Cerebellar nuclear complex (tissue), 1 donor: ENCODE data around the gene ACOT6.
"Not testable (repeated sequence)": the region's sequence is repeated elsewhere in the genome, so short reads cannot be mapped to it uniquely, and the experiment has no call there.

Source experiments
- DNase-seq, 2 experiments: peaks; one replicate each; lab custom pipeline; 2025; lab: John Stamatoyannopoulos, UW

Gene ACOT6

DNA sequence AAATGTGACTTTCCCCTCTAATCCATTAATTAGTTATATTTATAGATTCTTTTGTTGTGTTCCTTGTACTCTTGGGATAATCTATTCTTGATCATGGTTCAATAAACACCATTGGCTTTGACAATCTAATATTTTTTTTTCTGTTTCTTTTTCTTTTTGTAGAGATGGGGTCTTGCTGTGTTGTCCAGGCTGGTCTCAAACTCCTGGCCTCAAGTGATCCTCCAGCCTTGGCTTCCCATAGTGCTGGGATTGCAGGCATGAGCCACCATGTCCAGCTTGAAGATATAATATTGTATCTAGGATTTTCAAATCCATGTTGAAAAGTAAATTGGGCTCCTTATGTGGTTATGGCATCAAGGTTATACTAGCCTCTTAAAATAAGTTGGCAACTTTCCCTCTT, 38.7 kb downstream of the ACOT6 start:
- no peak for DNase-seq

DNA sequence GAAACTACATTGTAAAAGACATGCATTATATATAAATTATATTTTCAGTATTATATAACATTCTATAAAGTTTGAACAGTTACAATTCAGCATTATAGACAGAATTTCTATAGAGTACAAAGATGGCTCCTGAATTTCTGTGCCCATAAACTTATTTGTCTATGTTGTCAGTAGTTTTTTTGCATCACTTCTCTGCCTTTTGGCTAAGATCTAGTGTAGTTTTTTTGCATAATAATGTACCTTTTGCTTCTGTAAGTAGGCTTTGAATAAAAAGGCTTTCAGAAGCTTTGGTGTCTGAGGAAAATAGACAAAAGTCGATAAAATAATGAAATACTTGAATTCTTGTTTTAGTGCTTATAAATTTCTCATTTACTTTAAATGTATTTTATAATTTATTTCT, 43.5 kb downstream of the ACOT6 start:
- DNase-seq, result no peak

- not testable (repeated sequence) for DNase-seq
Observed at GRCh38 chr14:73659202-73659601, 46.9 kb downstream of the ACOT6 start.

DNA sequence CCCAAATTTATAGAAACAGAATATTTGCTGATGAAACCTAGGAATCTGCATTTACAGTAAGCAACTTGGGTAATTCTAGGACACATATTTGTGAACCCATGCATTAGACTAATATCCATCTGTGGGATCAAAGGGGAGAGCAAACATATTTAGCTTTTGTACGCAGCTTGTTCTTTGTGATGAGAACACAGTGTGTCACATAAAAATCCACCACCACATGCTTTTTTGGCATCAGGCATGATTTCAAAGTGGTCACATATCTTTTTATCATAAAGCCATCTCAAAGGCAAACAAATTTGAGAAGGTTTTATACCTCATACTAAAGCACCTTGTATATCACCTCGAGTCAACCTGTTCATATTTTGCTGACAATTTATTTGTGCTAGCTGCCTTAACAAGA, 48.2 kb downstream of the ACOT6 start:
- no peak for DNase-seq

DNA sequence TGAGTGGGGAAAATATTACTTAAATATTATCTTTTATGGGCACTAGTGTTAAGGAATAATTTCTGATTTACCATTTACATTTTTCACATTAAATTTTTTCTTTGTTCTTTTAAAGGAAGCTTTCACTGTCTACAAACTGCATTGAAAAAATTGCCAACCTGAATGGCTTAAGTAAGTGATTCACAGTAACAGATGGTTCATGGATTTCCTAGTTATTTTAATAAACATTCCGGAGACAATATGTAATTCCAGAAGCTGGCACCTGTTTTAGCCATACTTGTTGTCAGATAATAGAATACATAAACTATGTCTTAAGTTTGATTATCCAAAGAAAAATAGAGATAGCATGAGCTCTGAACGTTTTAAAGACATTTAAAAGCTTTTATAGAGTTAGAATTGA, 49.6 kb downstream of the ACOT6 start:
- DNase-seq, result no peak

DNA sequence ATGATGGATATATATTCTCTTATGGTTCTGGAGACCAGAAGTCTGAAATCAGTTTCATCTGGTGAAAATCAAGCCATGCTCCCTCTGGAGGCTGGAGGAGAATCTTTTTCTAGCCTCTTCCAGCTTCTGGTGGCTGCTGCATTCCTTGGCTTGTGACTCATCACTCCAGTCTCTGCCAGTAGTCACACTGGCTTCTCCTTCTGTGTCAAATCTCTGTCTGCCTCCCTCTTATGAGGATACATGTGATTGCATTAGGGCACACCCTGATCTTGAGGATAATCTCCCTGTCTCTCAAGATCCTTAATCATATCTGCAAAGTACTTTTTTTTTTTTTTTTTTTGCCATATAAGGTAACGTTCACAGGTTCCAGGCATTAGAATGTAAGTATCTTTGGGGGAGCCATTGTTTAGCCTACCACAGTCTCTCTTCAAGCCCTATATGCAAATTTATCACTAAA, 50.2 kb downstream of the ACOT6 start:
- no peak for DNase-seq

GRCh38 chr14:73663548-73664212, 51.4 kb downstream of the ACOT6 start:
- no peak for DNase-seq

DNA sequence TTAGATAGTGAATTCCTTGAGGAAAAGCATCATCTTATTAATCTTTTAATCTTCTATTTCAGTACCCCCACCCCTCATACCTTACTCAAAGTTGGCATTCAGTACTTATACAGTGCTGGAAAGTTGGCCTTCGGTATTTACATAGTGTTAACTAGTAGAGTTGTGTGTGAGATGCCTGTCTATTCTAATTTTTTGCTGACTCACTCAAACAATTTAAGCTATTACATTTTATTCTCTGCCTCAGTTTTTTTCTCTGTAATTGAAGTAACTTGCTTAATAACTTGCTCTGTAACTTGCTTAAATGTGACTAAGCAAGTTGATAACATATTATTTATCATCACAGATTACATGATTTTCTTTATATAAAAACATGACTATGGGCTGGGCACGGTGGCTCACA, 52.8 kb downstream of the ACOT6 start:
- DNase-seq, result no peak

GRCh38 chr14:73666583-73666982, 54.3 kb downstream of the ACOT6 start:
- DNase-seq, result no peak

DNA sequence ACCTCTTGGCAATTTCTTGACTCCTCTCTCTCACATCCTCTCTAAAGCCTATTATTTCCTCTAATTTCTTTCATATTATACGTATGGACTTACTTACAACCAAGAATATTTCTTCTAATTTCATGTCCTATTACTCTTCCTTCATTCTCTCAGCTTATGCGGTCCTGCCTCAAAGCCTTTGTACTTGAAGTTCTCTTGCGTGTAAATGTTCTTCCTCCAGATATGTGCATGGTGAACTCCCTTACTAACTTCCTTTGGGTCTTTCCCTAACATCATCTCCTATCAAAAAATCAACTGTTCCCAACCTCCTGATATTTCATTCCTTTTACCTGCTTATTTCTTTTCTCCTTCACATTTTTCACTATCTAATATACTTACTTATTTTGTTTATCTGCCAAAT, 55.5 kb downstream of the ACOT6 start:
- no peak for DNase-seq
